T-helper 1 cell treated with Interleukin-12 subunit alpha and Interleukin-12 subunit beta and Interleukin-4 antibody, amounts not matched to agents 30 μg/mL and 1 μg/mL, for 36 hours (primary cell): ENCODE results near the gene RBP2.
"Not testable (repeated sequence)": the region's sequence is repeated elsewhere in the genome, so short reads cannot be mapped to it uniquely, and the experiment has no call there.

ENCODE experiments used
- H3K27ac Mint-ChIP-seq: one replicate; pipeline ENCODE4 v1.8.0; 2021; ENCODE audit warnings: mild to moderate bottlenecking, mixed read lengths
- H3K27me3 Mint-ChIP-seq: one replicate; pipeline ENCODE4 v1.8.0; 2021; ENCODE audit warnings: low read depth, mixed read lengths
- H3K36me3 Mint-ChIP-seq: one replicate; pipeline ENCODE4 v1.8.0; 2021; ENCODE audit warnings: low read depth, mixed read lengths
- H3K4me1 Mint-ChIP-seq: one replicate; pipeline ENCODE4 v1.8.0; 2021; ENCODE audit warnings: low read depth, mixed read lengths
- H3K4me3 Mint-ChIP-seq: one replicate; pipeline ENCODE4 v1.8.0; 2021; ENCODE audit warnings: mild to moderate bottlenecking, moderate library complexity, mixed read lengths
- H3K9me3 Mint-ChIP-seq: one replicate; pipeline ENCODE4 v1.8.0; 2021; ENCODE audit warnings: mixed read lengths

The RBP2 gene

DNA sequence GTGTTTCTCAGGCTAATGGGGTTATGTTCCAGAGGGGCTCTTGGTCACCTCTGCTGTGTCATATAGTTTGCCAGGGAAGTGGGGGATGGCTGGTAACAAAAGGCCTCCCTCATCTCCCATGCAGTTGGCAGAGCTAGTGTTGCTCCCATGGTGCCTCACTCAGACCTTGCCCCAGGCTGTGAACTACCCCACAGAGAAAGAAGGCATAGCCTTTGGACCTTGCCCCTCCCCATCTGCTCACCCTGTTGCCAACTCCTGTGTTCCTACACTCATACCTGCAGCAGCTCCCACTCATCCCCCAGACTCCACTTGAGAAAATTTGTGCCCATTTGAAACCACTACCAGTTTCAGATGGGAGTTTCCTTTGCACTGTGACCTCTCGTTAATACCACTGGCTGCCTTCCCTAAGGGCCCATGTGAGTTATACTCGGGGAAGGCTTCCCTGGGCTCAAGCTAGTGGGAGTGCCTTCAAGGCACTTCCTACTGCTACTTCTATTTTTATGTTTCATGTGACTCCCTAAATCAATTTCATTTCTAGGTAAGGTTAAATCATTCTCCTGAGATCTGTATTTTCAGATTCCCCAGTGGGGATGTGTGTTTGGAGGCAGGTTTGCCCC lies 61.6 kb downstream of the RBP2 start:
- Mint-ChIP-seq H3K27me3 (peaks cover 4% of the 10 kb centered on the region), H3K36me3 (no peaks in the 10 kb centered on the region), H3K4me3 (no peak overlapping the region), H3K9me3 (peaks cover 38% of the 10 kb centered on the region), H3K4me1 (no peaks in the 10 kb centered on the region), H3K27ac (no peak overlapping the region)

GRCh38 chr3:139412891-139413290 lies 63.4 kb downstream of the RBP2 start:
- not testable (repeated sequence) for H3K27me3 Mint-ChIP-seq, H3K4me3 Mint-ChIP-seq, H3K36me3 Mint-ChIP-seq, H3K27ac Mint-ChIP-seq, H3K4me1 Mint-ChIP-seq
- H3K9me3 Mint-ChIP-seq, result peaks cover 48% of the 10 kb centered on the region
